Measurements from ENCODE around the gene YAP1.
"Not testable (repeated sequence)": the region's sequence is repeated elsewhere in the genome, so short reads cannot be mapped to it uniquely, and the experiment has no call there.

The YAP1 gene

GRCh38 chr11:102200325-102200724 is 90.1 kb downstream of the YAP1 start:
- not testable (repeated sequence) for DNase-seq (ENCODE audit: low read depth)

GRCh38 chr11:102201776-102202175 is 91.5 kb downstream of the YAP1 start:
- no peak for DNase-seq (ENCODE audit: low read depth)

GRCh38 chr11:102202972-102203371 is 92.7 kb downstream of the YAP1 start:
- DNase-seq (ENCODE audit: low read depth), result no peak

GRCh38 chr11:102204174-102204573 is 93.9 kb downstream of the YAP1 start:
- no peak for DNase-seq (ENCODE audit: low read depth)

DNA sequence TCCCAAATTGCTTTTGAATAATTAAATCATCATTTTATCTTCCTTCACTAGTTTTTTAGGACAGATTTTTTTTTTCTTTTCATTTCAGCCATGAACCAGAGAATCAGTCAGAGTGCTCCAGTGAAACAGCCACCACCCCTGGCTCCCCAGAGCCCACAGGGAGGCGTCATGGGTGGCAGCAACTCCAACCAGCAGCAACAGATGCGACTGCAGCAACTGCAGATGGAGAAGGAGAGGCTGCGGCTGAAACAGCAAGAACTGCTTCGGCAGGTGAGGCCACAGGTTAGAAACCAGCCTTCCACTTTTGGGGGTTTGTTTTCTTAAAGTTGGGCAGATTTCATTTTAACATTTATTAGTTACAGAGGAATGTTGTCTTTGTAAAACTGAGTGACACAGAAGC is 95.6 kb downstream of the YAP1 start:
- DNase-seq (ENCODE audit: low read depth), result no peak

DNA sequence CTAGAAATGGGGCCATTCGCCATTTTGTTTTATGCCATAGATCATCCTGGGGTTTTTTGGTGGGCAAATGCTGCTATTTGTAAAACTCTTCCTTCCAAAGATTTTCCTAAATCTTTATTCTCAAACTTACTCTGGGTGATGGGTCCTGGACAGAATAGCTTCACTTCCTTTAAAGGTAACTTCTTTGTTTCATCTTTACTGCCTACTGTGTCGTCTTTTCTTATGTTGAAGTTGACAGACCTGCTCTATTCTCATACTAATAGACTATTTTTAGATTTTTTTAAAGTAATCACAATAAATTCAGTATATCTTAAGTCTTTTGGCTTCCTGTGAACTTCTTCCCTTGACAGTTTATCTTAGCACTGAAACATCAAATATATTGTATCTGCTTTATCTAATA is 98.6 kb downstream of the YAP1 start:
- no peak for DNase-seq (ENCODE audit: low read depth)

DNA sequence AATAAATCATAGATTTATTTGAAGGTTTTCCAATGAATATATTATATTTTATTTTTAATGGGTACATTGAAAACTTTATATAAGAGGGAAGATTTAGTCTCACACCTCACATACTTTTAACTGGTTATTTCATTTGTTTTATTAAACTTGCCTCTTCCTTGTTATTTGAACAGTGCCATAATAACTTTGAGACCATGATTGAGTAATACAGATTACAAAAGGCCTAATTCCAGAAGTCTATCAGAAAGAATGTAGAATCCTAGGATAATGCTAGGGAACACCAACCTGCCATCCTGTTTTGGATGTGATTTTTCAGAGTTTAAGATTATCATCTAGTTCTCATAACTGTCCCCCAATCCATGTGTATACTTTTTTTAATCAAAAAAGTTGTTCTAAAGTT is 104.4 kb downstream of the YAP1 start:
- no peak for DNase-seq (ENCODE audit: low read depth)

- DNase-seq (ENCODE audit: low read depth), result no peak
These were observed 106.3 kb downstream of the YAP1 start for GRCh38 chr11:102216433-102217075.

DNA sequence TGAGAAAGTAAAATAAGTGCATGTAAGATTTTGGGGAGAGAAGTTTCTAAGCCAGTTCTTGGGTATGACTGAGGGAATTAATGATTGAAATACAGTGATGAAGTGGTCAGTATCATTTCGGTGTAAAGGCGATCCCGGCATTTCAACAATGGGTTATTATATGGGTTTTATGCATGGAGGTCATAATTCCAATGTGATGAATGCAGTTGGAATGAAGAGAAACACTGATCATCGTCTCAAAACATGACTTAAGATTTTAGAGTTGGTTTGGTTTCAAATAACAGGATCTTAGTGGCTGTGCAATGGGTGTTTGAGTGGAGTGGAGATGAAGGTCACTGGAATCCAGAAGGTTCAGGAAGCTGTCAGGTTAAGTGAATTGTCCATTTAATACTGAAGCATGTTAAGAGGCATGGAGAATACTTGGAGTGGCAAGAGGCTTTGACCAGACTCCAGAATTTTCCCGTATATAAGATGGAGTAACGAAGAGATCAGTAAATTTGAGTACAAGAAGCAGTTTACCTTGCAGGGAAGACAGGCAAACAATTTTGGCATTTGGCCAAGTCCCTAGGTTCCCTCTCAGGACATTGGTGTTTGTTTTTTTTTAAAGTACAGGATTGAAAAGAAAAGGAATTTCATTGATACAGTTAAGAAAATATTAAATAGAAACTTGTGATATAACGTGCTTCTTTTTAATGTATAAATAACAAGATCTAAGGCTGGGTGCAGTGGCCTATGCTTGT is 110.7 kb downstream of the YAP1 start:
- DNase-seq (ENCODE audit: low read depth), result peak; percentile 51

DNA sequence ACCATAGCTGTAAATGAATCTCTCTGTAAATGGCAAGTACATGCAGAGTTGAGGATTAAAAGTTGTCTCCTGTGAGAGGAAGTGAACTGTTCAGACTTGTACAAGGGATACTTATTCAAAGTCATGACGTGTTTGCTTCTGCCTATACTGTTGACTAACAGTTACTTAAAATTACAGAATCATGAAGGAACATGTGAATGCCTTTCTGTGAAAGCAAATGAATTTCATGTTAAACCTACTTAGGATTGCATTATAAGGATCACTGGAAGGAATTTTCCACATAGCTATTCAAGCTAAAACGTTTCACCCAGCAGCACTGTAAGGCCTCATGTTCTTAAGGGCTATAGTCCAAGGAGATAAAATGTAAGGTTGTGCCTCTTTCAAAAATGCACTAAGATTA is 113.6 kb downstream of the YAP1 start:
- no peak for DNase-seq (ENCODE audit: low read depth)

- peak; percentile 74 for DNase-seq (ENCODE audit: low read depth)
These were observed 115.7 kb downstream of the YAP1 start for GRCh38 chr11:102225689-102226568.

GRCh38 chr11:102226702-102227490 is 116.6 kb downstream of the YAP1 start:
- no peak for DNase-seq (ENCODE audit: low read depth)

DNA sequence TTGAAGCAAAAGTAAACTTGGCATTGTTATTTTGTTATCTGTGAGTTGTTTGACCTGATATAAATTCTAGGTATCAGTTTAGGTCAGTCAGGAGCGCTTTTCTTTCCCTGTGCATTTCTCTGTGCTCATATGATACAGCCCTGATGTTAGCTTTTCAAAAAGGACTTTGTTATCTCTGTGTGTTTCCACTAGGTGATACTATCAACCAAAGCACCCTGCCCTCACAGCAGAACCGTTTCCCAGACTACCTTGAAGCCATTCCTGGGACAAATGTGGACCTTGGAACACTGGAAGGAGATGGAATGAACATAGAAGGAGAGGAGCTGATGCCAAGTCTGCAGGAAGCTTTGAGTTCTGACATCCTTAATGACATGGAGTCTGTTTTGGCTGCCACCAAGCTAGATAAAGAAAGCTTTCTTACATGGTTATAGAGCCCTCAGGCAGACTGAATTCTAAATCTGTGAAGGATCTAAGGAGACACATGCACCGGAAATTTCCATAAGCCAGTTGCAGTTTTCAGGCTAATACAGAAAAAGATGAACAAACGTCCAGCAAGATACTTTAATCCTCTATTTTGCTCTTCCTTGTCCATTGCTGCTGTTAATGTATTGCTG is 119.4 kb downstream of the YAP1 start:
- DNase-seq (ENCODE audit: low read depth), result no peak

DNA sequence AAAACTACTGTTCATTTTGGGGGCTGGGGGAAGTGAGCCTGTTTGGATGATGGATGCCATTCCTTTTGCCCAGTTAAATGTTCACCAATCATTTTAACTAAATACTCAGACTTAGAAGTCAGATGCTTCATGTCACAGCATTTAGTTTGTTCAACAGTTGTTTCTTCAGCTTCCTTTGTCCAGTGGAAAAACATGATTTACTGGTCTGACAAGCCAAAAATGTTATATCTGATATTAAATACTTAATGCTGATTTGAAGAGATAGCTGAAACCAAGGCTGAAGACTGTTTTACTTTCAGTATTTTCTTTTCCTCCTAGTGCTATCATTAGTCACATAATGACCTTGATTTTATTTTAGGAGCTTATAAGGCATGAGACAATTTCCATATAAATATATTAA is 119.9 kb downstream of the YAP1 start:
- DNase-seq (ENCODE audit: low read depth), result no peak

- DNase-seq (ENCODE audit: low read depth), result no peak
These were observed 120.7 kb downstream of the YAP1 start for GRCh38 chr11:102230911-102231310.

DNA sequence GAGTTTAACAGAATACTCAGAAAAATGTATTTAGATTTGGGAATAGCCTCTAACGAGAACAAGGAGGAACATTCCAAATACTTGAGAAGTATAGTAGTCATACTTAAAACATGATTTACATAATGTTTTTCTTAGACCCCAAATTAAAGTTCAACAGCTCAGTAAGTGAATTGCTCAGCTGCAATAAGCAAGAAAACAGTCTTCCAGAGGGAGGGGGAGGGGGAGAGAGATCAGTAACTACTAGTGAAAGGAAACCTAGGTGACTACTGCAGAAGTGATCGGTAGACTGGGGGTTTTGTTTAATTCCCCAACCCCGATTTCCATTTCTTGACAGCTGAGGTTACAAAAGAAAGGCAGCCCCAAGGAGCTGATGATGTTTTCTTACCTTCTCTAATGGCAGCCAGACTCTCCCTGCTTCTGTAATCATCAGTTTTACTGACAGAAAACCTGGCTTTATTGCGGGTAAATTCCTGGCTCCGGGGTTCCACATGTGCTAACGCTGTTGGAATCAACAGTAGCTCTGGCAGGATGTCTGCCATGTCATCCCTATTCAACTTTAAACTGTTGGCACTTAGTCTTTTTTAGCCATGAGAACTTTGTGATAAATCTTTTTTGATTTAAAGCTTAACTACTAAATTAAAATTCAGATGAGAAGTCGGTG is 124.7 kb downstream of the YAP1 start:
- DNase-seq (ENCODE audit: low read depth), result no peak

GRCh38 chr11:102237096-102237735 is 127.0 kb downstream of the YAP1 start:
- no peak for DNase-seq (ENCODE audit: low read depth)

- DNase-seq (ENCODE audit: low read depth), result no peak
These were observed 128.2 kb downstream of the YAP1 start for GRCh38 chr11:102238391-102238821.

DNA sequence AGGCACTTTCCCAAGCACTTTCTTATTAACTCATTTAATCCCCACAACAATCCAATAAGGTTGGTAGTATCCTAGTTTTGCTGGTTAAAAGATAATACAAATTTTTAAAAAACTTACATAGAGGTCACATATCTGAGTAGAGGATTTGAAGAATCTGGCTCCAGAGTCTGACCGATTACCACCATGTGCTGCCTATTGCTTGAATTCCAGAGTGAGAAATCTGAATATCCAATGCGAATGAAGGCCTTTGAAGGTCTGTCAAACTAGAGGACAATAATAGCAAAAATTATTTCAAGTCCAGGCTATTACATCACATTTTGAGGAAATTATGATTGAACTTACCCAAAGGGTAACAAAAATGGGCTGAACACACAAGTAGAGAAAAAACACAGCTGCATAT is 129.2 kb downstream of the YAP1 start:
- DNase-seq (ENCODE audit: low read depth), result no peak

DNA sequence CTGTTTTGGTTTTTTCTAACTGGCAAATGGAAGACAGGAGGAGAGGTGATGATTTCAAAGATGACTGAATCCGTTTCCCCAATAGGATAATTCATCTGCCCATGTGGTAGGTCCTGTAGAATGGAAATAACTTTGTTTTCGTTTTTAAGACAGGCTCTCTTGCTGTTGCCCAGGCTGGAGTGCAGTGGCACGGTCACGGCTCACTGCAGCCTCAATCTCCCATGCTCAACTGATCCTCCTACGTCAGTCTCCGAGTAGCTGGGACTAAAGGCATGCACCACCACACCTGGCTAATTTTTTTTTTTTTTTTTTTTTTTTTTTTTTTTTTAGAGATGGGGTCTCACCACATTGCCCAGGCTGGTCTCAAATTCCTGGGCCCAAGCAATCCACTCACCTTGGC is 129.7 kb downstream of the YAP1 start:
- no peak for DNase-seq (ENCODE audit: low read depth)

GRCh38 chr11:102240502-102240901 is 130.3 kb downstream of the YAP1 start:
- no peak for DNase-seq (ENCODE audit: low read depth)

All from HS-27A (cell line).